Liver (tissue), 3 donors: ENCODE measurements around the gene OLIG1.

Source experiments
- RAD21 ChIP-seq, 2 donors: IDR thresholded peaks; 2 replicates each; pipeline ENCODE4 v1.6.1; 2016; ENCODE audit warnings: antibody characterized with exemption in 2 of 2, mild to moderate bottlenecking in 2 of 2
- TAF1 ChIP-seq: conservative IDR thresholded peaks from 2 replicates; pipeline ENCODE4 v1.6.1; 2016; ENCODE audit warnings: antibody characterized with exemption, mild to moderate bottlenecking
- TF ChIP-seq, protein P1 (sequence below): fragments of 150-350 bp; IDR thresholded peaks from 2 replicates; pipeline ENCODE4 v1.5.1; 2017; ENCODE audit warnings: improper control_type of control experiment, low read depth, low read length; ENCODE audit not compliant: missing input control
- TF ChIP-seq, protein P2 (sequence below): IDR thresholded peaks from 2 replicates; pipeline ENCODE4 v1.6.1; 2016; ENCODE audit warnings: antibody characterized with exemption, mild to moderate bottlenecking
- donor health status: healthy.
- donor health status: healthy.

DNA sequence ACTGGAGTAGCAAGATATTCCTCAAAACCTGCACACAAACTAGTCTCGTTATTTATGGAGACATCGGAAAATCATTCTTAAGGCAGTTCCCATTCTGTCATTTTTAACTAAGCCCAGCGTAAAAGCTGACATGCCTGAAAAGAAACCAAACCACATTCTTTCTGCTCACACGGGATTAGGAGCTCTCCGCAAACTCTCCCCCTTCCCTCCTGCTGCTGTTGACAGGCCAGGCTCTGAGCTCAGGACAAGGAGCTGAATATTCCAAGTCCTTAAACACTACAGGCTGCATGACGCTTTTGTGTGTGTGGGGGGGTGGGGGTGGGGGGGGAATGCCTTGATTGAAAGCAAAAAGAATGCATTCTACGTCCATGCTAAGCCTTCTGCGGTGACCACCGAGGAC lies 5.2 kb downstream of the OLIG1 start:
- TF ChIP-seq, protein P1, sequence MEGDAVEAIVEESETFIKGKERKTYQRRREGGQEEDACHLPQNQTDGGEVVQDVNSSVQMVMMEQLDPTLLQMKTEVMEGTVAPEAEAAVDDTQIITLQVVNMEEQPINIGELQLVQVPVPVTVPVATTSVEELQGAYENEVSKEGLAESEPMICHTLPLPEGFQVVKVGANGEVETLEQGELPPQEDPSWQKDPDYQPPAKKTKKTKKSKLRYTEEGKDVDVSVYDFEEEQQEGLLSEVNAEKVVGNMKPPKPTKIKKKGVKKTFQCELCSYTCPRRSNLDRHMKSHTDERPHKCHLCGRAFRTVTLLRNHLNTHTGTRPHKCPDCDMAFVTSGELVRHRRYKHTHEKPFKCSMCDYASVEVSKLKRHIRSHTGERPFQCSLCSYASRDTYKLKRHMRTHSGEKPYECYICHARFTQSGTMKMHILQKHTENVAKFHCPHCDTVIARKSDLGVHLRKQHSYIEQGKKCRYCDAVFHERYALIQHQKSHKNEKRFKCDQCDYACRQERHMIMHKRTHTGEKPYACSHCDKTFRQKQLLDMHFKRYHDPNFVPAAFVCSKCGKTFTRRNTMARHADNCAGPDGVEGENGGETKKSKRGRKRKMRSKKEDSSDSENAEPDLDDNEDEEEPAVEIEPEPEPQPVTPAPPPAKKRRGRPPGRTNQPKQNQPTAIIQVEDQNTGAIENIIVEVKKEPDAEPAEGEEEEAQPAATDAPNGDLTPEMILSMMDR = no peak
- TF ChIP-seq TAF1 (no peak), RAD21 (IDR thresholded peaks at IDR 0.05) (no peak)
- TF ChIP-seq, protein P2, sequence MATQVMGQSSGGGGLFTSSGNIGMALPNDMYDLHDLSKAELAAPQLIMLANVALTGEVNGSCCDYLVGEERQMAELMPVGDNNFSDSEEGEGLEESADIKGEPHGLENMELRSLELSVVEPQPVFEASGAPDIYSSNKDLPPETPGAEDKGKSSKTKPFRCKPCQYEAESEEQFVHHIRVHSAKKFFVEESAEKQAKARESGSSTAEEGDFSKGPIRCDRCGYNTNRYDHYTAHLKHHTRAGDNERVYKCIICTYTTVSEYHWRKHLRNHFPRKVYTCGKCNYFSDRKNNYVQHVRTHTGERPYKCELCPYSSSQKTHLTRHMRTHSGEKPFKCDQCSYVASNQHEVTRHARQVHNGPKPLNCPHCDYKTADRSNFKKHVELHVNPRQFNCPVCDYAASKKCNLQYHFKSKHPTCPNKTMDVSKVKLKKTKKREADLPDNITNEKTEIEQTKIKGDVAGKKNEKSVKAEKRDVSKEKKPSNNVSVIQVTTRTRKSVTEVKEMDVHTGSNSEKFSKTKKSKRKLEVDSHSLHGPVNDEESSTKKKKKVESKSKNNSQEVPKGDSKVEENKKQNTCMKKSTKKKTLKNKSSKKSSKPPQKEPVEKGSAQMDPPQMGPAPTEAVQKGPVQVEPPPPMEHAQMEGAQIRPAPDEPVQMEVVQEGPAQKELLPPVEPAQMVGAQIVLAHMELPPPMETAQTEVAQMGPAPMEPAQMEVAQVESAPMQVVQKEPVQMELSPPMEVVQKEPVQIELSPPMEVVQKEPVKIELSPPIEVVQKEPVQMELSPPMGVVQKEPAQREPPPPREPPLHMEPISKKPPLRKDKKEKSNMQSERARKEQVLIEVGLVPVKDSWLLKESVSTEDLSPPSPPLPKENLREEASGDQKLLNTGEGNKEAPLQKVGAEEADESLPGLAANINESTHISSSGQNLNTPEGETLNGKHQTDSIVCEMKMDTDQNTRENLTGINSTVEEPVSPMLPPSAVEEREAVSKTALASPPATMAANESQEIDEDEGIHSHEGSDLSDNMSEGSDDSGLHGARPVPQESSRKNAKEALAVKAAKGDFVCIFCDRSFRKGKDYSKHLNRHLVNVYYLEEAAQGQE = no peak
